Measurements from ENCODE around the gene MRGPRX2. TPM values are rescaled to one million over a fixed set of nuclear protein-coding genes. Genes with fewer than 3 reads are reported as not detected.
A peak's percentile ranks its signal among the peaks of the same experiment; 100 is the strongest.

The MRGPRX2 gene
- total RNA-seq, 1 experiment from 2014 or later = not detected

- no peak for DNase-seq (ENCODE audit: low read depth)
These were observed 15.1 kb upstream of the MRGPRX2 start for GRCh38 chr11:19075636-19076035.

GRCh38 chr11:19073454-19074415 is 13.2 kb upstream of the MRGPRX2 start:
- no peak for DNase-seq (ENCODE audit: low read depth)

- no peak for DNase-seq (ENCODE audit: low read depth)
These were observed 11.9 kb upstream of the MRGPRX2 start for GRCh38 chr11:19072464-19072863.

- peak; percentile 83 for DNase-seq (ENCODE audit: low read depth)
These were observed 10.7 kb upstream of the MRGPRX2 start for GRCh38 chr11:19071255-19071654.

GRCh38 chr11:19059833-19060232 is 684 bp downstream of the MRGPRX2 start:
- DNase-seq (ENCODE audit: low read depth) = no peak

- no peak for DNase-seq (ENCODE audit: low read depth)
These were observed 4.6 kb downstream of the MRGPRX2 start for GRCh38 chr11:19055905-19056304.

GRCh38 chr11:19055016-19055415 is 5.5 kb downstream of the MRGPRX2 start:
- peak; percentile 73 for DNase-seq (ENCODE audit: low read depth)

- no peak for DNase-seq (ENCODE audit: low read depth)
These were observed 6.6 kb downstream of the MRGPRX2 start for GRCh38 chr11:19053909-19054308.

- no peak for DNase-seq (ENCODE audit: low read depth)
These were observed 10.2 kb downstream of the MRGPRX2 start for GRCh38 chr11:19050281-19050680.

GRCh38 chr11:19049351-19049750 is 11.2 kb downstream of the MRGPRX2 start:
- no peak for DNase-seq (ENCODE audit: low read depth)

GRCh38 chr11:19040051-19040450 is 20.5 kb downstream of the MRGPRX2 start:
- no peak for DNase-seq (ENCODE audit: low read depth)

GRCh38 chr11:19039409-19039808 is 21.1 kb downstream of the MRGPRX2 start:
- no peak for DNase-seq (ENCODE audit: low read depth)

GRCh38 chr11:19032990-19033389 is 27.5 kb downstream of the MRGPRX2 start:
- DNase-seq (ENCODE audit: low read depth) = no peak

GRCh38 chr11:19027829-19028595 is 32.5 kb downstream of the MRGPRX2 start:
- DNase-seq (ENCODE audit: low read depth) = peak; percentile 96

GRCh38 chr11:19026862-19027261 is 33.7 kb downstream of the MRGPRX2 start:
- DNase-seq (ENCODE audit: low read depth) = no peak

- peak; percentile 59 for DNase-seq (ENCODE audit: low read depth)
These were observed 34.8 kb downstream of the MRGPRX2 start for GRCh38 chr11:19025481-19026406.

GRCh38 chr11:19020831-19021230 is 39.7 kb downstream of the MRGPRX2 start:
- DNase-seq (ENCODE audit: low read depth) = no peak

GRCh38 chr11:19018901-19019300 is 41.6 kb downstream of the MRGPRX2 start:
- no peak for DNase-seq (ENCODE audit: low read depth)

GRCh38 chr11:19013181-19013857 is 47.2 kb downstream of the MRGPRX2 start:
- DNase-seq (ENCODE audit: low read depth) = no peak

GRCh38 chr11:19012636-19013035 is 47.9 kb downstream of the MRGPRX2 start:
- DNase-seq (ENCODE audit: low read depth) = no peak
